CMK (cell line): ENCODE measurements around the gene INIP.
"Not testable (repeated sequence)": the region's sequence is repeated elsewhere in the genome, so short reads cannot be mapped to it uniquely, and the experiment has no call there.

Source experiments
- DNase-seq: peaks from one replicate; pipeline ENCODE4 v3.0.0-alpha.2; 2010; ENCODE audit warnings: low read depth

Gene INIP

GRCh38 chr9:112734892-112735291, 17.0 kb upstream of the INIP start:
- DNase-seq, result no peak

DNA sequence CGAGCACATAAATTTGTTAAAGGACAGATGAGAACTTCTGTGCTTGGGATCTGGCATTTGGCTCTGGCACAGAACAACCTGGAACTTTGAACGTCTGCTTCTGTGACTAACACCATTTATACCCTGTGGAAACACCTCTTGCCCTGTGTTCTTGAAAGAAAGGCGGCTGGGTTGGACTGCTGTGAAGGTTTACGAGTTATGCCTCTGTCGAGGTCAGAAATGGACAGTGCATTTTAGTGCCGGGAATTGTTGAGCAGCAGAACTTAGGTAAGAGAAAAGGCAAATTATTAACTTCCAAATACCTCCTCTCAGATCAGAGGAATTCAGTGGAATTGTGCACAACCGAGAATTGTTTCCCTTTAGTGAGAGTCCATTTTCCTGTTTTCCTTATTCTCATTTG, 14.1 kb upstream of the INIP start:
- DNase-seq, result no peak

DNA sequence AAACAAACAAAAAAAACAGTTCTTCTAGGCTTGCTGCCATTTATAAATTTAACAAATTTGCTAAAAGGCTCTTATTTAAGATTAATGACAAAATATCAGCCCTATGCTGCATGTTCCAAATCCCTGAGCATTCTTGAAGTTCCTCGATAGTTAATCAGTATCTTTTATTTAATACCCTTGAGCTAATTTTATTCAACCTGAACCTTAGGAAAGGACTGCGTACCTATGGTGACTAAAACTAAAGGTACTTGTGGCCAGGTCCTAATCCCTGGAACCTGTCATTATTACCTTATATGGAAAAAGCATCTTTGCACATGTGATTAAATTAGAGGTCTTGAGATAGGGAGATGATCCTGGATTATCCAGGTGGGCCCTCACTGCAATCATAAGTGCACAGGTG, 10.5 kb upstream of the INIP start:
- DNase-seq, result no peak

GRCh38 chr9:112726428-112726827, 8.5 kb upstream of the INIP start:
- DNase-seq, result no peak

- DNase-seq, result no peak
Observed at GRCh38 chr9:112725961-112726360, 8.0 kb upstream of the INIP start.

DNA sequence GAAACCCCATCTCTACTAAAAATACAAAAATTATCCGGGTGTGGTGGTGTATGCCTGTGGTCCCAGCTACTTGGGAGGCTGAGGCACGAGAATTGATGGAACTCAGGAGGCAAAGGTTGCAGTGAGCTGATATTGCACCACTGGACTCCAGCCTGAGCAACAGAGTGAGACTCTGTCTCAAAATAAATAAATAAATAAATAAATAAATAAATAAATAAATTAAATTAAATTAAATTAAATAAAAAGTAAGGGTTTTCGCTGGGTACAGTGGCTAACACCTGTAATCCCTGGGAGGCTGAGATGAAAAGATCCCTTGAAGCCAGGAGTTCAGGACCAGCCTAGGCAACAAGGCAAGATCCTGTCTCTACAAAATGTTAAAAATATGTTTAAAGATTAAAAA, 4.8 kb upstream of the INIP start:
- not testable (repeated sequence) for DNase-seq

GRCh38 chr9:112720113-112720780, 2.3 kb upstream of the INIP start:
- DNase-seq, result no peak

DNA sequence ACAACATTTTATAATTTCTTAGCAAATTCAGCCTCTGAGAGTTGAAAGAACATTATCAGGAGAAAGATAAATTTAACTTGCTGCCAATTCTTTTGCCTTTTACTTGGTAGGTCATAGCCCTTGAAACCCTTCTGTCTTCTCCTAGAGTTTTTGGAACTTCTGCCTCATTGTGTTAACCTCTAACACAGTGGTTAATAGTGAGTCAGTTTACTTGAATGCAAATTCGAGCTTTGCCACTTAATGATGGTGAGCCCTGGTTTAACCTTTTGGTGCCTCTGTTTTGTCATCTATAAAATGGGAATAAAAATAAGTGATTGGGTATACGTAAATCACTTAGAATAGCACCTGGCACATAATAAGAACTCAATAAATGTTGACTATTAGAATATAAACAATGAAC, 1.8 kb upstream of the INIP start:
- DNase-seq, result no peak

GRCh38 chr9:112719241-112719691, 1.3 kb upstream of the INIP start:
- DNase-seq, result no peak

- DNase-seq, result no peak
Observed at GRCh38 chr9:112712678-112713077, 5.2 kb downstream of the INIP start.

DNA sequence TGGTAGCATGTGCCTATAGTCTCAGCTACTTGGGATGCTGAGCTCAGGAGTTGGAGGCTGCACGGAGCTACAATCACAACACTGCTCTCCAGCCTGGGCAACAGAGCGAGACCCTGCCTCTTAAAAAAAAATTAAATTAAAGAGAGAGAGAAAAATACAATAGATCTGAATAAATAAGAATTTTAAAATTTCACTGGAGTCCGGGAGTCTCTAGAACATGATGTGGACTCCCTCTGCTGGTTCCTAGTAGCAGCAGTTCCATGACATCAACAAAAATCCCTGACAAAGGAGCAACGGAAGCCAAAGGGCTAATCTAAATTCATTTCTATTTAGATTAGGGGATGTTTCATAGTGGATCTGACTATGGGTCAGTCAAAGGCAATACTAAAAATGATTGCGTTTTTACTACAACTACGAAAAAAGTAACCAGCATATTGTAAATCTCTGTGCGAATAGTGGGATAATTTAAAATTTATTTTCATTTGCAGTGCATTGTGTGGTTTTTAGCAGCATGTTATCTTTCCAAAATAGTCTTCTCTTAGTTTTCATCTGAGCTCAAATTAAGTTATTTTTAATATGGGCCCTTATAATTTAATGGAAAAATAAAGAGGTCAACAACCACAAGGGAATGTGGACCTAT, 6.7 kb downstream of the INIP start:
- DNase-seq, result no peak

- DNase-seq, result no peak
Observed at GRCh38 chr9:112705768-112706427, 12.0 kb downstream of the INIP start.

- DNase-seq, result no peak
Observed at GRCh38 chr9:112703304-112703703, 14.6 kb downstream of the INIP start.

GRCh38 chr9:112700085-112700484, 17.8 kb downstream of the INIP start:
- no peak for DNase-seq

GRCh38 chr9:112699230-112699629, 18.7 kb downstream of the INIP start:
- DNase-seq, result no peak

DNA sequence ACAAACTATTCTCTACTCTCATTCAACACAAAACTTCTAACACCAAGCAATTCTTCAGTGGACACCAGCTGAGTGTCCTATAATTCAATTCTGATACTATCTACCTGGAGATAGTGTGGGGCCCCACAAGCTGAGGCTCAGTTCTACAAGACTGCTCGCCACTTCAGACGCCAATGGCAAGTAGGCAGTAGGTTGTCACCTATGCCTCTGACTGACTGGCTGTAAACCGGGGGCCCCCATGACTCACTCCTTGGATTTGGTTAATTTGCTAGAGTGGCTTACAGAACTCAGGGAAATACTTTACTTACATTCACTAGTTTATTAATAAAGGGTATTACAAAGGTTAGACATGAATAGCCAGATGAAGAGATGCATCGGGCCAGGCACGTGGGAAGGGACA, 21.5 kb downstream of the INIP start:
- DNase-seq, result no peak

GRCh38 chr9:112694706-112695555, 23.0 kb downstream of the INIP start:
- no peak for DNase-seq

DNA sequence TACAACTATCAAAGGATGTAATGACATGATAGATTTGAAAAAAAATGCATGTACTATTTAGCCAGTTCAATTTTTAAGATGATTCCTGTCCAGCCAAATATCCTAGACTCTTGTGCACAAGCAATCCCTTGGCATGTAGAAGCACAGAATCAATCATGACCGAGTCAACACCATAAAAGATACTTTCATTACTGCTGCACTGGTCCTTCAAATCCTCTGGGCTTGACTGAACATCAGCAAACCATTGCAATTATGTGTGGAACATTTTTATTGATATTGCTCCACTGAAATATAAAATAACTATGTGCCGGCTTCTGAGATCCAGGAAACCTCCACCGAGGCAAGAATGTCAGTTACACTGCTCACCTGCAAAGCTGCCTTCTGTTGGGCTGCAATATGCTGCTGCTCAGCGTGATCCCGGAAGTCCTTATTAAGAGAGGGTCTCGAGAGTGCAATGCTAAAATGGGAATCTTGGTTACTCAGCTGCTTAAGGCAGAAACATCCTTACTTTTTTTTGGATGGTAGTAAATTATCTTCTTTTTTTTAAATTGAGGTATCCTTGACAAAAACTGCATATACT, 28.7 kb downstream of the INIP start:
- DNase-seq, result no peak

DNA sequence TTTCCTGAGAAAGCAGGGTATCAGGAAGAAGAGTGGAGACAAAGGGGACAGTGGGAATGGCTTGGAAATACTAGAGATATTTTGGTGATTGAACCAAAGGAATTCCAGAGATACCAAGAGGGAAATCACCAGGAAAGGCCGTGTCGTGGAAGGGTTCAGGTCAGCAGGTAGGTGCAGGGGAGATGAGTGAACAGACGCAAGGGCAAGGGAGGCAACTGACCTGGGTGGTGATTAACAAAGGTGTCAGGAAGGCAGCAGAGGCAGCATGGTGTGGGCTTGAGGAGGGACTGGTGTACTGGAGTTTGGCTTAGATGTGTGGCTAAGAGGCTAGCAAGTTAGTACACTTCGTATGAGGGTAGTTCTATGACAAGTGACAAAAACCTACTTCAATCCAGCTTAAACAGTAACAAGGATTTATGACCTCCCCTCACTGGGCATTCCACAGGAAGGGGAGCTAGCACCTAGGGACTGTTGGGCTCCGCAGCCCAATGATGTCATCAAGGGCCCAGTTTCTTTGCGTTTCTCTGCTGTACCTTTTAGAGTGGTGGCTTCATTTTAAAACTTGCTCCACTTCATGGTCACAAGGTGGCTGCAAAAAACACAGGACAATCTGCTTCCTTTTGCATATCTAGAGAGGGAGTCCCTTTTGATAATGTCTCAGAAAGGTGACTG, 37.0 kb downstream of the INIP start:
- DNase-seq, result no peak

GRCh38 chr9:112677040-112677439, 40.9 kb downstream of the INIP start:
- DNase-seq, result no peak

- DNase-seq, result not testable (repeated sequence)
Observed at GRCh38 chr9:112673221-112673620, 44.7 kb downstream of the INIP start.
